ENCODE results near the gene PRKAG1. TPM values are rescaled to one million over a fixed set of nuclear protein-coding genes. Genes with fewer than 3 reads are reported as not detected.
A peak's percentile ranks its signal among the peaks of the same experiment; 100 is the strongest.

Gene PRKAG1
- total RNA-seq, 2 donors from 2014 or later = 27.6 to 38.1 TPM

GRCh38 chr12:48958049-48958388 is 60.6 kb downstream of the PRKAG1 start:
- Histone ChIP-seq H3K36me3 (ENCODE audit: control insufficient read depth, insufficient read depth, low read length) (peaks cover 27% of the 10 kb centered on the region), H3K9ac (ENCODE audit: extremely low read depth, low read length, poor library complexity, severe bottlenecking) (peak overlapping the region; percentile 57), H3K4me3 (ENCODE audit: low read length) (peak overlapping the region; percentile 96), H3K27me3 (ENCODE audit: control insufficient read depth, insufficient read depth, low read length, poor library complexity, severe bottlenecking) (no peaks in the 10 kb centered on the region), H3K4me1 (ENCODE audit: control insufficient read depth, insufficient read depth, low read length) (peaks cover 5% of the 10 kb centered on the region), H3K27ac (ENCODE audit: low read depth, low read length) (no peak overlapping the region), H3K9me3 (ENCODE audit: control insufficient read depth, low read length) (no peaks in the 10 kb centered on the region)
- no peak for TF ChIP-seq CTCF (conservative IDR thresholded peaks at IDR 0.05)
- peak overlapping the region; percentile 98 for H3K4me3 Mint-ChIP-seq
- H3K27me3 Mint-ChIP-seq (ENCODE audit: insufficient read depth) = peaks cover 5% of the 10 kb centered on the region
- no peak for DNase-seq
- no peaks in the 10 kb centered on the region for H3K9me3 Mint-ChIP-seq
- peak overlapping the region; percentile 97 for H3K27ac Mint-ChIP-seq
- 63% methylated on average over 2 to 3 of the region's 3 CpGs for WGBS, 2 experiments (ENCODE audit: insufficient coverage in 1 of 2, insufficient read length in 1 of 2)
- peaks cover 17% of the 10 kb centered on the region for H3K4me1 Mint-ChIP-seq
- peaks cover 22% of the 10 kb centered on the region for H3K36me3 Mint-ChIP-seq (ENCODE audit: low read depth)

DNA sequence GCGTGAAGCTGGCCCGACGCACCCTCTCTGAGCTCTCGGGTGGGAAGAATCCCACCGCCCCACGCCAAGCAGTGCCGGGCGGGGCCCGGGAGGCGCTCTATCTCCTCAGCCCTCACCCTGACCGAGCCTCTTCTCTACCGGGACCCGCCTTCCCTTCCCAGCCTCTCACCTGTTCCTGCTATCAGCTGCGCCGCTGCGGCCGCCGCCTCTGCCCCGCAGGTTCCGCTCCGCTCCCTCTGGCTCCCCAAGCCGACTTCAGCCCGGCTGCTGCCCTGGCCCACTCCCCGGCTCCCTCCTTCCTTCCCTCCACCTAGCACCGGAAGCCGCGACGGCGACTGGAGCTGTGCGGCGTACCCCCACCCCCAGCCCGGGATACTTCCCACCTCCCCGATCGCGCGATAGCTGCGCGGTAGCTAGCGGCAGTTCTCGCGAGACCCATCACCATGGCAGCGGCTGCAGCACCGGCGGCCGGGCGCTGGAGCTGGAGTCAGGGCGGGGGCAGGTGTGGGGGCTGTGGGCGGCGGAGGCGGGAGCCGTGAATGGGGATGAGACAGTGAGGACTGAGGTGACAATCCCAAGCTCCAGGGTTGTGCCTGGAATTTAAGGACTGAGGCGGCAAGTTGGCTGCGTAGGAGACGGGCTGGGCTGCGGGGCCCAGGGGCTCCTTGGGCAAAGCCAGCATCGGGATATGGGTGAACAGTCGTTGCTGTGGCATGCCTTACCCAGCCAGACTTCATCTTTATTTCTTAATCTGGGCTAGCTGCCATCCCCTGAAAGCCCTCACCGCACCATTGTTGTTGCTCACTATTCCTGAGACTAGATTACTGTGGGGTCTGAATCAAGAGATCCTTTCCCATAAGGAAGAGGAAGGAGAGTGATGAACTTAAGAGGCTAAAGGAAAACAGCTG is 61.2 kb downstream of the PRKAG1 start, which contains the start of gene ARF3:
Gene ARF3 (minus strand): TSS at position 347 of the 908 bp plus-strand sequence. CDS start 16,392 bp downstream, outside the sequence.
- H3K4me1 ChIP-seq (ENCODE audit: control insufficient read depth, insufficient read depth, low read length) = peaks cover 5% of the 10 kb centered on the region
- H3K4me3 ChIP-seq (ENCODE audit: low read length) = peak within 1 kb of the TSS; percentile 96
- peak within 1 kb of the TSS; percentile 97 for H3K27ac Mint-ChIP-seq
- peak; percentile 11 for TF ChIP-seq CTCF (conservative IDR thresholded peaks at IDR 0.05)
- peak; percentile 100 for DNase-seq
- peak within 1 kb of the TSS; percentile 80 for H3K9ac ChIP-seq (ENCODE audit: extremely low read depth, low read length, poor library complexity, severe bottlenecking)
- no peaks in the 10 kb centered on the region for H3K9me3 Mint-ChIP-seq
- peaks cover 27% of the 10 kb centered on the region for H3K36me3 Mint-ChIP-seq (ENCODE audit: low read depth)
- 0 to 2% methylated on average over 15 to 58 of the region's 58 CpGs for WGBS, 2 experiments (ENCODE audit: insufficient coverage in 1 of 2, insufficient read length in 1 of 2)
- H3K4me1 Mint-ChIP-seq = peaks cover 17% of the 10 kb centered on the region
- peaks cover 5% of the 10 kb centered on the region for H3K27me3 Mint-ChIP-seq (ENCODE audit: insufficient read depth)
- no peaks in the 10 kb centered on the region for H3K27me3 ChIP-seq (ENCODE audit: control insufficient read depth, insufficient read depth, low read length, poor library complexity, severe bottlenecking)
- H3K9me3 ChIP-seq (ENCODE audit: control insufficient read depth, low read length) = no peaks in the 10 kb centered on the region
- H3K27ac ChIP-seq (ENCODE audit: low read depth, low read length) = peak within 1 kb of the TSS; percentile 50
- peak within 1 kb of the TSS; percentile 98 for H3K4me3 Mint-ChIP-seq
- H3K36me3 ChIP-seq (ENCODE audit: control insufficient read depth, insufficient read depth, low read length) = peaks cover 34% of the 10 kb centered on the region

GRCh38 chr12:48956279-48957140 is 62.1 kb downstream of the PRKAG1 start:
- Histone ChIP-seq H3K36me3 (ENCODE audit: control insufficient read depth, insufficient read depth, low read length) (peaks cover 35% of the 10 kb centered on the region), H3K27me3 (ENCODE audit: control insufficient read depth, insufficient read depth, low read length, poor library complexity, severe bottlenecking) (no peaks in the 10 kb centered on the region), H3K9me3 (ENCODE audit: control insufficient read depth, low read length) (no peaks in the 10 kb centered on the region), H3K4me3 (ENCODE audit: low read length) (peak overlapping the region; percentile 96), H3K9ac (ENCODE audit: extremely low read depth, low read length, poor library complexity, severe bottlenecking) (peak overlapping the region; percentile 80), H3K27ac (ENCODE audit: low read depth, low read length) (peak overlapping the region; percentile 50), H3K4me1 (ENCODE audit: control insufficient read depth, insufficient read depth, low read length) (peaks cover 5% of the 10 kb centered on the region)
- H3K27ac Mint-ChIP-seq = peak overlapping the region; percentile 97
- DNase-seq = peak; percentile 98
- peaks cover 34% of the 10 kb centered on the region for H3K36me3 Mint-ChIP-seq (ENCODE audit: low read depth)
- peak overlapping the region; percentile 98 for H3K4me3 Mint-ChIP-seq
- peaks cover 17% of the 10 kb centered on the region for H3K4me1 Mint-ChIP-seq
- WGBS, 2 experiments (ENCODE audit: insufficient coverage in 1 of 2, insufficient read length in 1 of 2) = 0 to 1% methylated on average over 5 to 27 of the region's 29 CpGs
- TF ChIP-seq CTCF (conservative IDR thresholded peaks at IDR 0.05) = peak; percentile 53
- H3K27me3 Mint-ChIP-seq (ENCODE audit: insufficient read depth) = peaks cover 5% of the 10 kb centered on the region
- no peaks in the 10 kb centered on the region for H3K9me3 Mint-ChIP-seq
